GM06990 (cell line): ENCODE data around the gene MSX1.
"Not testable (repeated sequence)": the region's sequence is repeated elsewhere in the genome, so short reads cannot be mapped to it uniquely, and the experiment has no call there.

Experiments used
- DNase-seq: peaks from one replicate; pipeline ENCODE4 v3.0.0-alpha.2; 2011; ENCODE audit not compliant: insufficient read length; ENCODE audit errors: extremely low read depth
- H3K27me3 ChIP-seq: replicated peaks from 2 replicates; pipeline ENCODE4 v1.6.0; 2011; ENCODE audit warnings: low read length; ENCODE audit not compliant: control insufficient read depth, insufficient read depth
- H3K36me3 ChIP-seq: 2 replicates; pipeline ENCODE4 v1.5.1; 2011; ENCODE audit warnings: low read length; ENCODE audit not compliant: control insufficient read depth, insufficient read depth
- H3K4me3 ChIP-seq: replicated peaks from 2 replicates; pipeline ENCODE4 v1.5.1; 2011; ENCODE audit warnings: low read depth, mild to moderate bottlenecking, control low read depth, low read length
- TF ChIP-seq, protein P1 (sequence below): IDR thresholded peaks from 2 replicates; pipeline ENCODE4 v1.5.1; 2011; ENCODE audit warnings: low read length, control low read depth, mild to moderate bottlenecking, inconsistent platforms; ENCODE audit not compliant: insufficient read depth, poor library complexity, severe bottlenecking

Gene MSX1

DNA sequence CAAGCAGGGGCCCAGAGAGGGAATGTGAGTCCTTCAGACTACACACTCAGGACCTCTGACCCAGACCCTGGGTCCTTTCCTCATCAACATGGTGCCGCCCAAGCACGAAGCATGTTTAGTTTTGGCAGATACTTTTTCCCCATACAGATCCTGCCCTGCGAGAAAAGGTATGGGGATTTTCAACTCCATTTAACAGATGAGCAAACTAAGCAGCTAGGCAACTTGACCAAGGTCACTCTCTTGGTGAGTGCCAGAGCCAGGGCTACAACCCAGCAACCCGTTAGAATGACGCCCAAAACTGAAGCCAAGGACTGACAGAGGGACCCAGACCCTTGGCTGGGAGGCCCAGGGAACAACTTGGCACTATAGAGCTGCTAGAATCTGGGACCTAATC, 40.3 kb upstream of the MSX1 start:
- no peak for DNase-seq
- H3K27me3 ChIP-seq: no peaks in the 10 kb centered on the region
- H3K4me3 ChIP-seq: no peak overlapping the region
- TF ChIP-seq, protein P1, sequence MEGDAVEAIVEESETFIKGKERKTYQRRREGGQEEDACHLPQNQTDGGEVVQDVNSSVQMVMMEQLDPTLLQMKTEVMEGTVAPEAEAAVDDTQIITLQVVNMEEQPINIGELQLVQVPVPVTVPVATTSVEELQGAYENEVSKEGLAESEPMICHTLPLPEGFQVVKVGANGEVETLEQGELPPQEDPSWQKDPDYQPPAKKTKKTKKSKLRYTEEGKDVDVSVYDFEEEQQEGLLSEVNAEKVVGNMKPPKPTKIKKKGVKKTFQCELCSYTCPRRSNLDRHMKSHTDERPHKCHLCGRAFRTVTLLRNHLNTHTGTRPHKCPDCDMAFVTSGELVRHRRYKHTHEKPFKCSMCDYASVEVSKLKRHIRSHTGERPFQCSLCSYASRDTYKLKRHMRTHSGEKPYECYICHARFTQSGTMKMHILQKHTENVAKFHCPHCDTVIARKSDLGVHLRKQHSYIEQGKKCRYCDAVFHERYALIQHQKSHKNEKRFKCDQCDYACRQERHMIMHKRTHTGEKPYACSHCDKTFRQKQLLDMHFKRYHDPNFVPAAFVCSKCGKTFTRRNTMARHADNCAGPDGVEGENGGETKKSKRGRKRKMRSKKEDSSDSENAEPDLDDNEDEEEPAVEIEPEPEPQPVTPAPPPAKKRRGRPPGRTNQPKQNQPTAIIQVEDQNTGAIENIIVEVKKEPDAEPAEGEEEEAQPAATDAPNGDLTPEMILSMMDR: no peak
- H3K36me3 ChIP-seq: no peaks in the 10 kb centered on the region

DNA sequence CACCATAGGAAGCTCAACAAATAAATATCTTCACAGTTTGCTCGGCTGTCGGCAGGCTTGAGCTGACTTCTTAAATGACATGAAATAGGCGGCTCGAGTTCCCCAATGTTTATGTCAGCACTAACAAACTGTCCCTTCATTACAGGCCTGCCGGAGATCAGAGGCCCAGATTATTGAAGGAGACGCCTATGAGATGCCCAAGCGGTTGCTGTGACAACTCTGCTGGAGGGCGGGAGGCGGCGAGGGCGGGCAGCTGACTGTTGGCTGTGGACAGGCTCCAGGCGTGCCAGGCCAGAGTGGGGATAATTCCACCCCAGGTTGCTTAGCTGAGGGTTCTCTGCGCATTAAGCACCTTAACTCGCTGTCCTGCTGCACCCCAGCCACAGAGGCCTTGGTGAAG, 39.2 kb upstream of the MSX1 start:
- TF ChIP-seq, protein P1: no peak
- Histone ChIP-seq H3K36me3 (no peaks in the 10 kb centered on the region), H3K27me3 (no peaks in the 10 kb centered on the region), H3K4me3 (no peak overlapping the region)
- no peak for DNase-seq

DNA sequence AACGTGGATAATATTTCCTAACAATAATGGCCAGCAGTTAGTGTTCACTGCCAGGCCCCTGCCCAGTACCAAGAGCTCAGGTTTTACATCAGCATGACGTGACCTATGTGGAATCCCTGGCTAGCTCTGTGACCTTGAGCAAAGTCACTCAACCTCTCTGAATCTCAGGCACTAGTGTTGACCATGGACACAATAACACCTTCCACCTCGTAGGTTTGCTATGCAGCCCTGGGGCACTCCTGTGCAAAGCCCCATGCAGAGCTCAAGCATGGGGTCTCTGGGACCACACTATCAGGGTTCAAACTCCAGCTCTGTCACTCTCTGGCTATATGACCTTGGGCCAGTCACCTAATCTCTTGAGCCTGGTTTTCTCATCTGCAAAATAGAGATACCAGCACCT, 38.7 kb upstream of the MSX1 start:
- Histone ChIP-seq H3K27me3 (no peaks in the 10 kb centered on the region), H3K4me3 (no peak overlapping the region)
- TF ChIP-seq, protein P1: no peak

DNA sequence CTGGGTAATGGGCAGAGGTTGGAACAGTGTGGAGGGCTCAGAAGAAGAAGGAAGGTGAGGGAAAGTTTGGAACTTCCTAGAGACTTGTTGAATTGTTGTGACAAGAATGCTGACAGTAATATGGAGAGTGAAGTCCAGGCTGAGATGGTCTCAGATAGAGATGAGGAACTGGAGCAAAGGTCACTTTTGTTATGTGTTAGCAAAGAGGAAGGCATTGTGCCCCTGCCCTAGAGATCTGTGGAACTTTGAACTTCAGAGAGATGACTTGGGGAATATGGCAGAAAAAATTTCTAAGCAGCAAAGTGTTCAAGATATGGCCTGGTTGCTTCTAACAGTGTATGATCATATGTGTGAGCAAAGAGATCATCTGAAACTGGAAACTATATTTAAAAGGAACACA, 37.9 kb upstream of the MSX1 start:
- H3K36me3 ChIP-seq: no peaks in the 10 kb centered on the region
- TF ChIP-seq, protein P1: no peak
- H3K27me3 ChIP-seq: no peaks in the 10 kb centered on the region
- DNase-seq: no peak
- no peak overlapping the region for H3K4me3 ChIP-seq

More for the DNA sequence above, 38.7 kb upstream of the MSX1 start:
- H3K36me3 ChIP-seq: no peaks in the 10 kb centered on the region
- DNase-seq: no peak

DNA sequence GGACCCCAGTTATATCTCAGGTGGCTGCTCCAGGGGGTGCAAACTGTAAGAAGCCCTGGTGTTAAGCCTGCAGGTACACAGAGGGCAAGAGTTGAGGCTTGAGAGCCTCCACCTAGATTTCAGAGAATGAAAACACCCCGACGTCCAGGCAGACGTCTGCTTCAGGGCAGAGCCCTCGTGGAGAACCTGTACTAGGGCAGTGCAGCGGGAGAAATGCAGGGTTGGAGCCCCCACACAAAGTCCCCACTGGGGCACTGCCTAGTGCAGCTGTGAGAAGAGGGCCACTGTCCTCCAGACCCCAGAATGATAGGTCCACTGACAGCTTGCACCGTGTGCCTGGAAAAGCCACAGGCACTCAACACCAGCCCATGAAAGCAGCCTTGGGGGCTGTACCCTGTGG, 37.2 kb upstream of the MSX1 start:
- H3K27me3 ChIP-seq, DNase-seq, H3K4me3 ChIP-seq, H3K36me3 ChIP-seq: not testable (repeated sequence)

DNA sequence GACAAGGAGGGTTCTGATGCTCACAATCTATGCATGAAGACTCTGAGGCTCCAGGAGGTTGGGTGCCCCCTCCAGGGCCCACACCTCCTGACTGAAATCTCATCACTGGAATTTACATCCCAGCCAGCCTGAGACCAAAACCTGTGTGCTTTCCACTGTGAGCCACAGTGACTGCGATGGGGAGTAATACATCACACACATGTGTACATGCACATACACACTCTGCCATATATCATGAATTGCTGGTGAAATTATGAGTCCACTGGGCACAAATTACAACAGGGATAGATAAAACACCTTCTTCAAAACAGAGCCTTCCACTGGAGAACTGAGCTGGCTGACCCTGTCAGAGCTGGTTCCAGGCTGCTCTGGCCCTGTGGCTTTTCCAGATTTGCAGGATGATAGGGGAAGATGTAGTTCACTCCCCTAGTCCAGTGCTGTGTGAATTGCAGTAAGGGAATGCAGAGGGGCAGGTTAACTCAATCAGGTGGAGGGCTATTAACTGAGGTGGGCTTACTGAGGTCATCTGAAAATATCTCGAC, 35.8 kb upstream of the MSX1 start:
- no peaks in the 10 kb centered on the region for H3K36me3 ChIP-seq
- H3K27me3 ChIP-seq: no peaks in the 10 kb centered on the region
- TF ChIP-seq, protein P1: no peak
- no peak overlapping the region for H3K4me3 ChIP-seq
- no peak for DNase-seq
